ENCODE results near the gene PNMA8A.

The PNMA8A gene

GRCh38 chr19:46426506-46427162, 44.7 kb downstream of the PNMA8A start:
- peak; percentile 26 for DNase-seq

- no peak for DNase-seq
Observed at GRCh38 chr19:46426035-46426505, 45.3 kb downstream of the PNMA8A start.

- DNase-seq: no peak
Observed at GRCh38 chr19:46423188-46423587, 48.2 kb downstream of the PNMA8A start.

GRCh38 chr19:46422344-46422743, 49.0 kb downstream of the PNMA8A start:
- no peak for DNase-seq

DNA sequence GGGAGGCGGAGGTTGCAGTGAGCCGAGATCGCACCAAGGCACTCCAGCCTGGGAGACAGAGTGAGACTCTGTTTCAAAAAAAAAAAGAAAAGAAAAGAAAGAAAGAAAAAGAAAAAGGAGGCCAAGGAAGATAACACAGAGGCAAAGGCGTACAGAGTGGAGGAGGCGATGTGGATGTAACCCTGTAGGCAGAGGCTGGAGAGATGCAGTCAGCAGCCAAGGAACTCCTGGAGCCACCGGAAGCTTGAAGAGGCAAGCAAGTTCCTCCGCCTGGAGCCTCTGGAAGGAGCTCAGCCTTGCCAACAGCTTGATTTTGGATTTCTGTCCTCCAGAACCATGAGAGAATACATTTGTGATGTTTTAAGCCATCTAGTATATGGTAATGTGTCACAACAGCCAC, 51.3 kb downstream of the PNMA8A start:
- no peak for DNase-seq
